HK-2 (cell line): Measurements from ENCODE around the gene PLA2G2F.

ENCODE experiments used
- DNase-seq: peaks from one replicate; pipeline ENCODE4 v3.0.0-alpha.2; 2018; ENCODE audit not compliant: unreplicated experiment

Gene PLA2G2F, protein sequence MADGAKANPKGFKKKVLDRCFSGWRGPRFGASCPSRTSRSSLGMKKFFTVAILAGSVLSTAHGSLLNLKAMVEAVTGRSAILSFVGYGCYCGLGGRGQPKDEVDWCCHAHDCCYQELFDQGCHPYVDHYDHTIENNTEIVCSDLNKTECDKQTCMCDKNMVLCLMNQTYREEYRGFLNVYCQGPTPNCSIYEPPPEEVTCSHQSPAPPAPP

DNA sequence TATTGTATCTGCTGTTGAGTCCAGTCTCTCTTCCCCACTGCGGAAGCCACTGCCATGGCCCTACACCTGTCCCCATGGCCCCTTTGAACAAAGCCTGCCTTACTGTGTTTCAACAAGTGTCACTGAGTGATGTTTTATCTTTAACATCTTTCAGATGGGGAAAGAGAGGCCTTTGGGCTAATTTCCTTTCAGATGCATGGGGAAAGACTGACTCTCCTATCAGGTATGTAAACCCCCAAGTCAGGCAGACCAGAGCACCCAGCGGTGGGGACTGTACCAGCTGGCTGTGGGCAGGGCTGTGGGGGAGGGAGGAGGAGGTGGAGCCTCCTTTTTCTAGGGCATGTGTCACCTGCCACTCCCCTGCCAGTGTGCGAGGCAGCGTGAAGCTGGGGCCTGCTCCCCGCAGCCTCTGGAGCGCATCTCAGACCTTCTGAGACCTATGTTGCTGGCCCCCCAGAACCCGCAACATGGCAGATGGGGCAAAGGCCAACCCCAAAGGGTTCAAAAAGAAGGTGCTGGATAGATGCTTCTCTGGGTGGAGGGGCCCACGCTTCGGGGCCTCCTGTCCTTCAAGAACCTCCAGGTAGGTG lies at the start of gene PLA2G2F:
PLA2G2F (plus strand) TSS at position 363 of the 590 bp plus-strand sequence; CDS start at position 468, 105 bp downstream.
- DNase-seq: no peak

DNA sequence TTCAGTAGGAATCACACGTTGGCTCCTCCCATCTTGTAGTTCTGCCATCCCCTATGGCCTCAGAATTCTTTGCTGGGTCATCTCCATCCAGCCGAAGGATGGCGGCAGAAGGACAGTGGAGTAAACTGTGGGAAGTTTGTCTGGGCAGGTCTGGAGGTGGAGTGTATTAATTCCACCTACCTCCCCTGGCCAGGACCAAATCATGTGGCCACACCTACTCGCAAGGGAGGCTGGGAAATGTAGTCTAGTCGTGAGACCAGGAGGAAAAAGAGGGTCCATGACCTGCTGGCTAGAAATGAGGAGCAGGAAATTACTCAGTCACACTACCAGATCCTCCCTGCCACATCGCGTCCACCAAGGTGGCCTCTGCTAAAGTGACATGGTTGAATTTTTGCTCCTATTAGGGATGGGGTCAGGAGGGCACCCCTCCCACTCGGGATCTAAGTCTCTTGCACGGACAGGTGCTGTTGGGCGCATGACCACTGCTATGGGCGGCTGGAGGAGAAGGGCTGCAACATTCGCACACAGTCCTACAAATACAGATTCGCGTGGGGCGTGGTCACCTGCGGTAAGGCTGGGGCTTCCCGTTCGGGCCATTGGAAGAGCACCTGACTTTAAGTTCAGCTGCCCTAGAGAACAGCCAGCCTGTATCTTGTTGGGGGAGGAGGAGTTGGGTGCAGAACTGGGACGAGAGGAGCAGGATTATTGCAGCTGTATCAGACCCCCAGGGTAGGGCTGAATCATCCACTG lies 49.6 kb upstream of the PLA2G2F start:
- no peak for DNase-seq

DNA sequence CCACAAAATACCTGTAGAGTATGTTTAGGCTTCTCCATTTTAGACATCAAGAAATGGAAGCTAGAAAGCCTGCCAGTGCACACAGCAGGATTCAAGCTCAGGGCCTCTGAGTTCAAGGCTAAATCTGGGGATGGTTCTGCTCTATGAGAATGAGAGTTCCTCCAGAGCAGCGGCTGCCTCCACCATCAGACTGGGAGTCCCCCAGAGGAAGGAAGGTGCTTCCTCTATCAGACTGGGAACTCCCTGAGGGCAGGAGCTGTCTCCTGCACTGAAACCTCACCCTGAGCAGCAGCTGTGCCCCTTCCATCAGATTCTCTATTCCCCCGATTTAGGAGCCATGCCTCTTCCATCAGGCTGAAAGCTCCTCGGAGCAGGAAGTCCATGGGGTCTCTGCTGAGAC lies 49.0 kb upstream of the PLA2G2F start:
- DNase-seq: no peak

DNA sequence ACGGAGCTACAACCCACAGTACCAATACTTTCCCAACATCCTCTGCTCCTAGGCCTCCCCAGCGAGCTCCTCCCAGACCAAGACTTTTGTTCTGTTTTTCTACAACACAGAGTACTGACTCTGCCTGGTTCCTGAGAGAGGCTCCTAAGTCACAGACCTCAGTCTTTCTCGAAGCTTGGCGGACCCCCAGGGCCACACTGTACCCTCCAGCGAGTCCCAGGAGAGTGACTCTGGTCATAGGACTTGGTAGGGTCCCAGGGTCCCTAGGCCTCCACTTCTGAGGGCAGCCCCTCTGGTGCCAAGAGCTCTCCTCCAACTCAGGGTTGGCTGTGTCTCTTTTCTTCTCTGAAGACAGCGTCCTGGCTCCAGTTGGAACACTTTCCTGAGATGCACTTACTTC lies 48.5 kb upstream of the PLA2G2F start:
- DNase-seq: no peak

DNA sequence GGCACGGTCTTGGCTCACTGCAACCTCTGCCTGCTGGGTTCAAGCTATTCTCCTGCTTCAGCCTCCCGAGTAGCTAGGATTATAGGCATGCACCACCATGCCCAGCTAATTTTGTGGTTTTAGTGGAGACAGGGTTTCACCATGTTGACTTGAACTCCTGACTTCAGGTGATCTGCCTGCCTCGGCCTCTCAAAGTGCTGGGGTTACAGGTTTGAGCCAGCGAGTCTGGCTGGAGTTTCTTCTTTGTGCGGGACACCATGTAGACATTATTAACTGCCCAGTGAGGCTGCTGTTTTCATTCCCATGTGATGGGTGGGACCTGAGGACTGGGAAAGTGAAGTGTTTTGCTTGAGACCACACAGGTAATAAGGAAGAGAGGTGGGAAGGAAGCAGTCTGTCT lies 45.8 kb upstream of the PLA2G2F start:
- DNase-seq: no peak

DNA sequence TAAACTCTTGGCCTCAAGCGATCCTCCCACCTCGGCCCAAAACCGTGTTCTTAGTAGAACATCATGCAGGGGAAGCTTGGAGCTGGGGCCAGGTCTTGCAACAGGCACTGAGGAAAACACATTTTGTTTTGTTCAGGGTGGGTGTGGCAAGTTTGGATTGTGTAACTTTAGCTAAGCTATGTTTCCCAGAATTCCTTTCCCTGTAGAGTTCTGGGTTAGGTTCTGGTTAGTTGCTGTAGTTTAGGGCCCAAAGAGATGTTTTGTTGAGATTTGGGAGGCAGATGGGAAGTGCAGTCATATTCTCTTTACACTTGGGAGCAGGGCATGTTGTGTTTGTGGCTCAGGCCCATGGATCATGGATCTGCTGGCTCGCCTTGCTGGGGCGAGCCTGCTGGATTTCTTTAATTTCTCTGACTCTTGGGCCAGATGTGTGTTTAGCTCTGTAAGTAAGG lies 45.2 kb upstream of the PLA2G2F start:
- DNase-seq: no peak

DNA sequence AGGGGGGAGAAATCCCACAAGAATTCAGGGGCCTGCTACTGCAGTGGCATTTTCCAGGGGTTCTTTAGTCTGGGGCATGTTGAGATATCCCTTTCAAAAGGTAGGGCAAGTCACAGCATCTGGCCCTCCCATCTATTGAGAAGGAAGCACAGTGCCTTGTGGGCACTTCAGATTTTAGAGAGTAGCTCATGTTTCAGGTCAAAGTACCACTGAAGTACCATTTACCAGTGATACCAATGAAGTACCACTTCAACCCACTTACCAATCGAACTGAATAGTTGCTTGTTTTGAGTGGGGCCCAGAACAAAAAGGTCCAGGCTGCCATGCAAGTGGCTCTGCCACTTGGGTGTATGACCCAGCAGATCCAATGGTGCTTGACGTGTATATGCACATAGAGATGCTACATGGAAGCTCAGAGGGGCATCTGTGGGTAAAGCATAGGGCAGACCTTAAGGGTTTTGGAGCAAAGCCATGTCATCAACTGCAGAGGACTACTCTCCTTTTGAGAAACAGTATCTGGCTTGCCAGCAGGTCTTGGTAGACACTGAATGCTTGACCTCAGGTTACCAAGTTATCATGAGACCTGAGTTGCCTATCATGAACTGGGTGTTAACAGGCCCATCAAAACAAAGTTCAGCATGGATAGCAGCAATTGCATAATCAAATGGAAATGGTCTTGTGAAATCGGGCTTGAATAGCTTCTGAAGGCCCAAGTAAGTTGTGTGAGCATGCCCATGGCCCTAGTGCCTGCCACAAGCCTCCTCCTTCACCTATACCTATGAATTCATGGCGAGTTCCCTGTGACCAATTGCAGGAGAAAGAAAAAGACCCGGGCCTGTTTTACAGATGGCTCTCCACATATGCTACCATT lies 43.3 kb upstream of the PLA2G2F start:
- no peak for DNase-seq

DNA sequence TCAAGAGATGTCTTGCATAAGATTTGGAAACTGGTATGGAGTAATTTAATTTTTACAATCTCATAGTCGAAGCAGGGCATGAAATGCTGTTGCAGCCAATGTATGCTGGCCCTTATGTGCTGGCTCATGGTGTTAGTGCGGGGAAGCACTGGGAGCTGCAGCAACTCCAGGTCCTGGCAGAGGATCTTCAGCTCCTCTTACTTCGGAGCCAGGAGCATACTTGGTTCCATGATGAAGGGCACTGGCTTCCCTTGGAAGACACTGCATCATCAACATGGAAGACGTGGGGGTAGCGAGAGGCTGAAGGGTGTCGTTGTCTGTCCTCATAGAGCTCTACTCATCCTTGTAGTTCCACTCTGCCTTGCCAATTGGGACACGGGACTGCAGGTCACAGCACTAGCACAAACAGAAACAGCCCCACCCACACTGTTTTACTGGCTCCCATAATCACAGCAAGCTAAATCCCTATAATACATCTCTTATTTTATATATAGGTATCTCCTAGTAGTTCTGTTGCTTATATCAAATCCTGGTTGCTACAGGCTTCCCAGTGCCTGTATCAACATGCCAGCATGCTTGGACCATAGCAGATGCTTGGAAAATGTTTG lies 42.2 kb upstream of the PLA2G2F start:
- no peak for DNase-seq

DNA sequence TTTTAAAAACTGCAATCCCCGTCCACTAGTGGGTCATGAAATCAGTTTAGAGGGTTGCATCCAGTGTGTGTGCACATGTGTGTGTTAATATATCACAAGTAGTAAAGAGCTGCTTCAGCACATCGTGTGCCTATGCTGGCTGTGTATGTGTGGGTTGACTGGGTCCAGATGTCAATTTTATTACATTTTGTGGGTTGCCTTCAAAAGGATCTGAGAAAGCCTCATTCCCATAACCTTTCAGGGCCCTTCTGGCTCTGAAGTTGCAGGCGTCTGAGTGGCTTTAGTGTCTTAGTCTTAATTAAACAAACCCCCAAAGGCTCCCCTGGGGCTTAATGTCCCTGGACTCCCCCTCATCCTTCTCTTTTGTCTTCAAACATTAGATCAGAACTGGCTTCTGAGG lies 39.6 kb upstream of the PLA2G2F start:
- DNase-seq: no peak

DNA sequence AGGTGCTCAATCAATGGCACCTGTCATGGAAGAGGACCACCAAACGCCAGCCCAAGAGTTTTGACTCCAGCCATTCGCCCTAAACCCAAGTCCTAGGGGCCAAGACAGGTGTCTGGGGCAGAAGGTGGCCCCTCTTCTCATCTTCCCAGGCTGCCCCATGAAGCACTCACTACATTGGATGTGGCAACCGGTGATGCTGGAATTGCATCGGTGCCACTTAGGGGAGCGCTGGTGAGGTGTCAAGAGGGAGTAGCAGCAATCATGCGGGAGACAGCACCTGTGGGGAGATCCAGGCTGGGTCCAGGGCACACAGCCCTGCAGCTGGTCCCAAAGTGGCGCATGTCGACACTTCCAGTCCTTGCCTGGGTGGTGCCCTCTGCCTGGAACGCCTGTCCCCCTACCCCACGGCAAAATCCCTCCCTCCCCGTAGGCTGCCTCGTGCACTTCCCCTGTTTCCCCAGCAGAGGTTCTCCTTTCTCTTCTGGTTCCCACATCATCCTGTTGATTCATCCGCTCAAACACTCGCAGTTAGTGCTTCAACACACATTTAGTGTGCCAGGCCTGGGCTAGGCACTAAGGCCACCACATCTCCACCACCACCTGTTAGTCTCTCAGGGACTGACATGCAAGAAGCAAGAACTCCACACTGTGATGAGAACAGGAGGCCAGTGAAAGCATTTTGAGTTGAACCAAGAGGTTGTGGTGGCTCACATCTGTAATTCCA lies 38.3 kb upstream of the PLA2G2F start:
- peak; percentile 16 for DNase-seq

DNA sequence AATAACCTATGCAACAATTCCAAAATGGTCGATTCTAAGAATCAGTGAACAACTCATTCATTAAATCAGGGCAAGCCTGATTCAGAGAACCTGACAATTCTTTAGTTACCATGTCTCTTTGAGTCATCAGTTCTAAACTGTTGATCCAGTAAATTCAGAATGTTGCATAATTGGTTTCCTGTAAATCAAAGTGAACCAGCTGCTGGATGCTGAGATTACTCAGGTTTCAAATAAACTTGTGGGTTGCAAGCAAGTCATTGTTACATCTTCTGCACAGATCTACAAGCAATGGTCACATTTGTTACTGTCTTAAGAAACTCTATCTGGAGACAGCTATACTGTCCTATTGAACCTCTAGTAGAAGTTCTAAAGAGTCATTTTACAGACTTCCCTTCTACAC lies 36.2 kb upstream of the PLA2G2F start:
- no peak for DNase-seq

DNA sequence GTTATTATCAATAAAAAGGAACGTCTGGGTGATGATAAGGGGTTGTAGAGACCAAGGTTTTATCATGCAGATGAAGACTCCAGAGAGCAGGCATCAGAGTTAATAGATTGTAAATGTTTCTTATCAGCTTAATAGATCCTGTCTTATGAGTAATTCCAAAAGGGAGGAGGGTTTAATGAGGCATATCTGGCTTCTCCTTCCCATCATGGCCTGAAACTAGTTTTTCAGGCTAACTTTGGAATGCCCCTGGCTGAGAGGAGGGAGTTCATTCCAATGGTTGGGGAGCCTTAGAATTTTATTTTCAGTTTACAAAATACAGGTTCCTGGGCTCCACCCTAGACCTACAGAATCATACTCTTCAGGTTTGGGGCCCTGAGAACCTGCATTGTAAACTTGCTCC lies 33.3 kb upstream of the PLA2G2F start:
- no peak for DNase-seq

DNA sequence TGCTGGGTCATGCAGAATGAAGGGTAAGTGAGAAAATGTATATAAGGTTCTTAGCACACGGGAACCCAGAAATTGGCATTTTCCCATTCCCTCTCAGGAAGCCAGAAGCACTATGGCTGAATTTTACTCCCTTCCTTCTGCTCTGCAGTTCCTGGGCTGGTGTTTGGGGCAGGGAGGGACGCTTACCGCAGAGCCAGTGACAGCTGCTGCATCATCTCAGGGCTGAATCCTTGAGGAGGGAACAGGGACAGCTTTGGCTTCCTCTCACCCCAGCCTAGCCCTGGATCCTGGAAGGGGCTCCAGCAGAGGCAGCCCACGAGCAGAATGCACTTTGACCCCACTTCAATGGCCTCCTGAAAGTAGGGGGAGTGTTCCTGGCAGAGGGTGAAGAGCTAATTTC lies 31.8 kb upstream of the PLA2G2F start:
- DNase-seq: no peak

DNA sequence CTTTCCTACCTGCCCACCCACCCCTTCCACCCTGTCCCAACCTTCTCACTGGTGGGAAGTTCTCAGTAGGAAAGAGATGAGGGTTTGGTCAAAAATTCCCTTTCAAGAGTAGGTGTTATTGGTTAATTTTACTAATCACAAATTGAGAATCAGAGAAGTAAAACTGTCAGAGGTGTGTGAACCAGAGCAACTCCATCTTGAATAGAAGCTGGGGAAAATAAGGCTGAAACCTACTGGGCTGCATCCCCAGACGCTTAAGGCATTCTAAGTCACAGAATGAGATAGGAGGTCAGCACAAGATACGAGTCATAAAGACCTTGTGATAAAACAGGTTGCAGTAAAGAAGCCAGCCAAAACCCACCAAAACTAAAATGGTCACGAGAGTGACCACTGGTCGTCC lies 31.3 kb upstream of the PLA2G2F start:
- DNase-seq: no peak

DNA sequence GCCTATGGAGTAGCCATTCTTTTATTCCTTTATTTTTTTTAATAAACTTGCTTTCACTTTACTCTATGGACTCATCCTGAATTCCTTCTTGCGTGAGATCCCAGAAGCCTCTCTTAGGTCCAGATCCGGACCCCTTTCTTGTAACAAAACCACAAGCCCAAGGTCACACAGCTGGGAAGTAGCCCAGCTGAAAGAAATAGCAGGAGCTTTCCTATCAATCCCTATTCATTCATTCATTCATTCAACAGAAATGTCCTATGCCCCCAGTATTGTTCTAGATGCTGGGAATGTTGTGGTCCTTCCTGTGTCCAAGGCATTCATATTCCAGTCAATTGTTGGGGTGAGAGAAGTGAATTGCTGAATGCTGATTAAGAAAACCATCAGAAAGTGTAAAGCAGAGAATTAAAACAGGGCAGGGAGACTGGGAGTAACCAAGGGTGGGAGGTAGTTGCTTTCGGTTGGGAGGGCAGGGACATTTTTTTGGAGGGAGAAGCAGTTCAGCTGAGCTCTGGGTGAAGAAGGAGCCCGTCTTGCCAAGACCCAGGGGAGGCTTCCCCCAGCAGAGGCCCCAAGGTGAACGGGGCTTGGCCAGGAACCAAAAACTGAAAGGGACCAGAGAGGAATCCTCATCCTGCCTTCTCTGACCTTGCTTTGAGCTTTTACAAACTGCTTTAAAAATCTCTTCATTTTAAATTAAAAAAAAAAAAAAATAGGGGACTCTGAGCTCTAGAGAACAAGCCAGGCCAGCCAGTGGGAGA lies 30.6 kb upstream of the PLA2G2F start:
- no peak for DNase-seq

DNA sequence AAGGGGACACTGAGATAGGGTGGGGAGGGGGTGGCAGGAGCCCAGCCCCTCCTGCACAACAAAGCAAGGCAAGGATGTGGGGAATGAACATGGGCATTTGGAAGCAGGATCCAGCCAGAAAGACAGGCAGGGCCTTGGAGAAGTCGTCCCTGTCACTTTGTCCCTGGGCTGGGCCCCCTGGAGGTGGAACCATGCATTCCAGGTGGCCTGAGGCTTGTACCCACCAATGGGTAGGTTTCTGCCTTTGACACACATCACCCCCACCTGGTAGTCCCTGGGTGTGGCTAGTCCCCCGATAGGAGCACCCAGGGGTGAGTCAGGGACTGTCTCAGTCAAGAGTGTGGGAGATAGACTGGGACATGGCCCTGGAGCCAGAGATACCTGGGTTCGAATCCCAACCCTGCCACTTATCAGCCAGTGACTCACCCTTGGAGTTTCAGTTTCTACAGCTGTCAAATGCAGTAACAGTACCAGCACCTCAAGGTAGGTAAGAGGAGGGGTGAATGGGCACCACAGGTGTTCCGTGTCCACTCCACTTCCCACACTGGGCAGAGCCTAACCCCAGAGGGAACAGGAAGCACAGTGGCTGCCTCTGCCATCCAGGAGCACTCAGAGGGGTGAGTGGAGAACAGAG lies 29.8 kb upstream of the PLA2G2F start:
- no peak for DNase-seq

DNA sequence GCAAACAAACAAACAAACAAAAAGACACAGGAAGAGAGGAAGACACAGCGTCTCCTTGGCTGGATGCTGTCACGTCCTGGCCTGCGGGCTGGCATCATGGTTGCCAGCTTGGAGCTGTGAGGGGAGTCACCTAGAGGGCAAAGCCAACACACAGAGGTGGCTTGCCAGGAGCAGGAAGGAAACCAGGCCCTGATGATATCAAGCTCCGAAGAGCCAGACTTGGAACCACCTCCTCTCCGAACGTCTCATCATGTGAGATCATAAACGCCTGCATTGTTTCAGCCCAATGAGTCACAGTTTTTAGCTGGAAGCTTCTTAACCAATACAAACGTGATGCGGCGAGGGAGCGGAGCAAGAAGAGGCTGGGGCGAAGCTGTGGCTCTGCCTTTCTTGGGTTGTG lies 28.4 kb upstream of the PLA2G2F start:
- no peak for DNase-seq

DNA sequence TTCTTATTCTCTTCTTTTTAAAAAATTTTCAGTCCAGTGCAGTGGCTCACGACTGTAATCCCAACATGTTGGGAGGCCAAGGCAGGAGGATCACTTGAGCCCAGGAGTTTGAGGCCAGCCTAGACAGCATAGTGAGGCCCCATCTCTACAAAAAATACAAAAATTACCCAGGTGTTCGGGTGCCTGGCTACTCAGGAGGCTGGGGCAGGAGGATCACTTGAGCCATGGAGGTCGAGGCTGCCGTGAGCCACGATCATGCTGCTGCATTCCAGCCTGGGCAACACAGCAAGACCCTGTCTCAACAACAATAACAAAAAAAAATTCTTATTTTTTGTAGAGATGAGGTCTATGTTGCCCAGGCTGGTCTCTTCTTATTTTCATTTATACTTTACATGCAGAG lies 27.7 kb upstream of the PLA2G2F start:
- no peak for DNase-seq

DNA sequence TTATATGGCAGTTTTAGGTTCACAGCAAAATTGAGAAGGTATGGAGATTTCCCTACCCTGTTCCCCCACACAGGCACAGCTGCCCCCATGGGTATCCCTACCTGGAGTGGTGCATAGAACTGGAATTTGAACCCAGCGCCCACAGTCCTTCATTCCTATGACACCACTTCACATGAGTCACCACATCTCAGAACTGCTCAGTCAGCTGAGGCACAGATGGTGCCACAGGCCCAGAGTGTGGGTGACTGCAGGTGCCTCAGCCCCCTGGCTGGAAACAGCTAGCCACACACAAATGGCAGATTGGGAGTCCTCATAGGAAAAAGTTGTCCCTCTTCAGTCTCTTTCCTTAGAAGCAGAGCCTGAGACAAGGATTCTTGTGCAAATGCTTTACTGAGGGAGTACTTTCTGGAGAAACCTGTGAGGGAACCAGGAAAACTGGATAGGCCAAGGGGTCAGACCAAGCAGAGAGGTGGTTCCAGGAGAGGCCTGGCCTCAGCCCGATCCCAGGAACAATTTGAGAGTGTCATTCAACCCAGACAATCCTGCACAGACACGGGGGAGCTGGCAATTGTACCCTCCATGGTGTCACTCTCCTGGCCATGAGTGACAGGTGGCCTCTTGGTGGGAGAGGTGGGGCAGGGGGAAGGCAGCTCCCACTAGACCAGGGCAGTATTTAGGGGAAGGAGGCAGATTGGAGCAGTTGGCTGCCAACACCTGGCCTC lies 26.7 kb upstream of the PLA2G2F start:
- no peak for DNase-seq
